ENCODE measurements around the gene DAD1. TPM values are rescaled to one million over a fixed set of nuclear protein-coding genes. Genes with fewer than 3 reads are reported as not detected.
A peak's percentile ranks its signal among the peaks of the same experiment; 100 is the strongest.

DAD1 gene
- total RNA-seq, 4 donors from 2014 or later, result 31.4 to 154 (median 141) TPM

DNA sequence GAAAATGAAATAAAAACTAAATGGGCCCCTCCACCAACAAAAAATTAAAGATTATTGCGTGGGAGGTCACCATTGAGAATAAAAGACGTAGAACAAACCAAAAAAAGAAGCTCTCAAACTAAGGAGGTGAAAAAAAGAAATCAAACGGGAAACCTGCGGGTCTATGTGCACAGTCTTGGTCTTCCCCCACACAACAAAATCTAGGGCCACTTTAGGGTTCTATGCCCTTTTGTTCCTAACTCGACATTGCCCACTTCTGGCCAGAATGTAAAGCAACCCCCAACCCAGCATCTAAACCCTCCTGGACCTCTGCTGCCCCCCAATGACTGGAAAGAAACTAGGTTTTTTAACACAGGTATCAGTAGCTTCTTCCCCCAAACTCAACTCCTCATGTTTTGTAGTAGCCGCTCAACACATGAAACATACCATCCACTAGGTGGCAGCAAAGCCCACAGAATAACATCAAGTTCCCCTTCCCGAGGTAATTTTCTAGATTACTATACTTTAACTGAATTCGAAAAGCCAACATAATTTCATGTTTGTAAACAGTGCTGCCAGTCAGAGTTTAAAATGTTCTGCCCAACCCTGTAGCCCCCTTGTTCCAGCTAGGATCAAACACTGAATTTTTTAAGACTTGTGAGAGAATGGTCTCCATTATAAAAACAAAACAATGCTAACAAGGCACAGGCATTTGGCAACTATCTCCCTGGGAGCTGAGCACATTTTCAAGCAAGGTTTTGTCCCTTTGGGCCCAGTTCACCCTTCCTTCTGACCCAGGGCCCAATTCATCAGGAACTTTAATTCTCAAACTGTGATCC, 18.7 kb downstream of the DAD1 start:
- intact Hi-C loops (cut with DNase I; ENCODE audit: low total_unique reads), result no loop called here
- peak; percentile 81 for DNase-seq
- in situ Hi-C loops (cut with MboI; ENCODE audit: low pct_ligation_motif_present in 1 of 4, low pct_unique_long_range_greater_than_20kb in 1 of 4, low sequenced_read_pairs in 3 of 4), result loop anchor here in 2 of 4 donors (5.0 to 25.0 kb wide), 3 partner anchors 77 to 292 kb away; partner anchors contain the start of gene LRP10 (in 2 of the 2)
- Histone ChIP-seq H3K4me1 (peaks cover 5 to 32% (median 11%) of the 10 kb centered on the region in 4 donors), H3K4me3 (no peak overlapping the region), H3K9me3 (no peaks in the 10 kb centered on the region), H3K27ac (peak overlapping the region; percentile 58 to 63 (median 58)), H3K36me3 (peaks cover 0 to 30% (median 4%) of the 10 kb centered on the region in 4 donors), H3K27me3 (no peaks in the 10 kb centered on the region)
- TF ChIP-seq EP300 (IDR thresholded peaks at IDR 0.05; ENCODE audit: low read depth), result no peak
- TF ChIP-seq POLR2A (IDR thresholded peaks at IDR 0.05), result no peak
- TF ChIP-seq, protein P1, sequence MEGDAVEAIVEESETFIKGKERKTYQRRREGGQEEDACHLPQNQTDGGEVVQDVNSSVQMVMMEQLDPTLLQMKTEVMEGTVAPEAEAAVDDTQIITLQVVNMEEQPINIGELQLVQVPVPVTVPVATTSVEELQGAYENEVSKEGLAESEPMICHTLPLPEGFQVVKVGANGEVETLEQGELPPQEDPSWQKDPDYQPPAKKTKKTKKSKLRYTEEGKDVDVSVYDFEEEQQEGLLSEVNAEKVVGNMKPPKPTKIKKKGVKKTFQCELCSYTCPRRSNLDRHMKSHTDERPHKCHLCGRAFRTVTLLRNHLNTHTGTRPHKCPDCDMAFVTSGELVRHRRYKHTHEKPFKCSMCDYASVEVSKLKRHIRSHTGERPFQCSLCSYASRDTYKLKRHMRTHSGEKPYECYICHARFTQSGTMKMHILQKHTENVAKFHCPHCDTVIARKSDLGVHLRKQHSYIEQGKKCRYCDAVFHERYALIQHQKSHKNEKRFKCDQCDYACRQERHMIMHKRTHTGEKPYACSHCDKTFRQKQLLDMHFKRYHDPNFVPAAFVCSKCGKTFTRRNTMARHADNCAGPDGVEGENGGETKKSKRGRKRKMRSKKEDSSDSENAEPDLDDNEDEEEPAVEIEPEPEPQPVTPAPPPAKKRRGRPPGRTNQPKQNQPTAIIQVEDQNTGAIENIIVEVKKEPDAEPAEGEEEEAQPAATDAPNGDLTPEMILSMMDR (IDR thresholded peaks at IDR 0.05), result peak; percentile 74 to 97 (median 88)
- TF ChIP-seq POLR2AphosphoS5 (IDR thresholded peaks at IDR 0.05), result no peak
- 15 to 20% methylated on average over 7 to 8 of the region's 8 CpGs for WGBS, 2 donors (ENCODE audit: low coverage in 1 of 2)

DNA sequence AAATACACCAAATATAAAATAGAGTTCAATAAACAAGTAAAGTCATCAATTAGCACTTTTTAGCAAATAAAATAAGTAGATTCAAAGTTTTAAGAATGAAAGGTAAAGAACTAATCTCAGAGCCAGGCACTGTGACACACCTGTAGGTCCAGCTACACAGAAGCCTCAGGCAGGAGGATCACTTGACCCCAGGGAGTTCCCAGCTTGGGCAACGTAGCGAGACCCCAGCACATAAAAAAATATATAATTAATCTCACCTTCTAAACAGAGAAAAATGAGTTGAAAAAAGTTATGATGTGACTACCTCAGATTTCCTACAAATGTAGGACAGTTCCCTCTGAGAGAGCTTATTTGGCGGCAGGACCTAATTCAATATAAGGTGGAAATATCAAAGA, 19.3 kb downstream of the DAD1 start:
- Histone ChIP-seq H3K9me3 (no peaks in the 10 kb centered on the region), H3K4me1 (peaks cover 5 to 34% (median 14%) of the 10 kb centered on the region in 4 donors), H3K27me3 (no peaks in the 10 kb centered on the region), H3K36me3 (peaks cover 0 to 28% (median 6%) of the 10 kb centered on the region in 4 donors), H3K27ac (peak overlapping the region; percentile 8 to 63 (median 50)), H3K4me3 (no peak overlapping the region)
- TF ChIP-seq POLR2AphosphoS5 (IDR thresholded peaks at IDR 0.05) (no peak), EP300 (IDR thresholded peaks at IDR 0.05; ENCODE audit: low read depth) (no peak), POLR2A (IDR thresholded peaks at IDR 0.05) (no peak)
- TF ChIP-seq, protein P1 (IDR thresholded peaks at IDR 0.05), result no peak
- intact Hi-C loops (cut with DNase I; ENCODE audit: low total_unique reads) (no loop called here), in situ Hi-C loops (cut with MboI; ENCODE audit: low pct_ligation_motif_present in 1 of 4, low pct_unique_long_range_greater_than_20kb in 1 of 4, low sequenced_read_pairs in 3 of 4) (loop anchor here in 3 of 4 donors (5.0 to 25.0 kb wide), 6 partner anchors 75 to 293 kb away; partner anchors contain the start of genes LRP10 (in 2 of the 3) and OR6J1 (in 1 of the 3))
- WGBS, 2 donors (ENCODE audit: low coverage in 1 of 2), result 62 to 63% methylated on average over 3 of the region's 3 CpGs
- DNase-seq, result no peak

DNA sequence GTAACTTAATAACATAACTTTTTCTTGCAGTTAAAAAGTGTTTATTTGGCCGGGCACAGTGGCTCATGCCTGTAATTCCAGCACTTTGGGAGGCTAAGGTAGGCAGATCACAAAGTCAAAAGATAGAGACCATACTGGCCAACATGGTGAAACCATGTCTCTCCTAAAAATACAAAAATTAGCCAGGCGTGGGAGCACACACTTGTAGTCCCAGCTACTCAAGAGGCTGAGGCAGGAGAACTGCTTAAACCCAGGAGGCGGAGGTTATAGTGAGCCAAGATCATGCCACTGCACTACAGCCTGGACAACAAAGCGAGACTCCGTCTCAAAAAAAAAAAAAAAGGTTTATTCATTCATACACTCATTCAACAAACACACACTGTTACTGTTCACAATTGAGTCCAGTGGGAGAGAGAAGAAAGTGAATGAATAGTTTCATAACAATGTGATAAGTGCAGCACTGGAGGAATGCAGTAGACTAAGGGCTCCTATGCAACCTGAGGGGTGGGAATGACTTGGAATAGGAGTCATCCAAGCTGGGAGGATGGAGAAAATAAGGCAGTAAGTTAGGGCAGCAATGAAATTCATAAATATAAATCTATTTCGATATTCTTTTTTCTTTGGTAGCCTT, 19.8 kb downstream of the DAD1 start:
- peak overlapping the region; percentile 8 to 63 (median 52) for H3K27ac ChIP-seq
- 46 to 82% methylated on average over 3 to 6 of the region's 6 CpGs for WGBS, 2 donors (ENCODE audit: low coverage in 1 of 2)
- H3K4me1 ChIP-seq, result peaks cover 5 to 39% (median 15%) of the 10 kb centered on the region in 4 donors
- H3K36me3 ChIP-seq, result peaks cover 0 to 23% (median 6%) of the 10 kb centered on the region in 4 donors
- in situ Hi-C loops (cut with MboI; ENCODE audit: low pct_ligation_motif_present in 1 of 4, low pct_unique_long_range_greater_than_20kb in 1 of 4, low sequenced_read_pairs in 3 of 4), result loop anchor here in 3 of 4 donors (5.0 to 25.0 kb wide), 5 partner anchors 76 to 293 kb away; partner anchors contain the start of genes LRP10 (in 2 of the 3) and OR6J1 (in 1 of the 3)
- H3K27me3 ChIP-seq, result no peaks in the 10 kb centered on the region
- no peaks in the 10 kb centered on the region for H3K9me3 ChIP-seq
- no peak for TF ChIP-seq EP300 (IDR thresholded peaks at IDR 0.05; ENCODE audit: low read depth)
- no peak for TF ChIP-seq POLR2AphosphoS5 (IDR thresholded peaks at IDR 0.05)
- TF ChIP-seq, protein P1 (IDR thresholded peaks at IDR 0.05), result no peak
- TF ChIP-seq POLR2A (IDR thresholded peaks at IDR 0.05), result no peak
- intact Hi-C loops (cut with DNase I; ENCODE audit: low total_unique reads), result no loop called here
- H3K4me3 ChIP-seq, result no peak overlapping the region
- DNase-seq, result no peak

DNA sequence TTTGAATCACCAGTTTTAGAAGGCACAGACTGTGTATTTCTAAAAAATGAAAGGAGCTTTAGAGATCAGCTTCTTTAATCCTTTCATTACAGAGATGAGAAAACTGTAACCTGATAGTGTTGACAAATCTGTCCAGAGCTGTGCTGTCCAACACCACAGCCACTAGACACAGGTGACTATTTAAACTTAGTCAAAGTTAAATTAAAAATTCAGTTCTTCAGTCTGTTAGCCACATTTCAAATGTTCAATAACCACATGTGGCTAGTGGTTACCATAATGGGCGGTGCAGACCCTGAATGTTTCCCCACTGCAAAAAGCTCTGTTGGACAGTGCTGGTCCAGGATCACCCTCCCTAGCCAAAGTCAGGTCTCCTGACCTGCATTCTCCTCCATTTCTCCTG, 21.6 kb downstream of the DAD1 start:
- H3K36me3 ChIP-seq, result peaks cover 0 to 17% (median 4%) of the 10 kb centered on the region in 4 donors
- 62% methylated on average over 1 of the region's 1 CpG; no CpG with 5 or more reads in 1 of the 2 donors for WGBS, 2 donors (ENCODE audit: low coverage in 1 of 2)
- no peaks in the 10 kb centered on the region for H3K9me3 ChIP-seq
- H3K27me3 ChIP-seq, result no peaks in the 10 kb centered on the region
- H3K27ac ChIP-seq, result peak overlapping the region; percentile 49 to 85 (median 70)
- intact Hi-C loops (cut with DNase I; ENCODE audit: low total_unique reads) (no loop called here), in situ Hi-C loops (cut with MboI; ENCODE audit: low pct_ligation_motif_present in 1 of 4, low pct_unique_long_range_greater_than_20kb in 1 of 4, low sequenced_read_pairs in 3 of 4) (loop anchor here in 3 of 4 donors (5.0 to 25.0 kb wide), 5 partner anchors 77 to 295 kb away; partner anchors contain the start of genes LRP10 (in 2 of the 3) and OR6J1 (in 1 of the 3))
- H3K4me1 ChIP-seq, result peaks cover 7 to 48% (median 21%) of the 10 kb centered on the region in 4 donors
- TF ChIP-seq POLR2A (IDR thresholded peaks at IDR 0.05) (no peak), EP300 (IDR thresholded peaks at IDR 0.05; ENCODE audit: low read depth) (no peak)
- TF ChIP-seq, protein P1 (IDR thresholded peaks at IDR 0.05), result no peak
- no peak for DNase-seq
- no peak overlapping the region for H3K4me3 ChIP-seq

Data from transverse colon (tissue), 4 donors.